NOMO-1 treated with DMSO at 0.1 percent for 48 hours (cell line): ENCODE data around the gene PCK2.

Experiments
- DNase-seq: peaks from one replicate; lab custom pipeline; 2025; ENCODE audit not compliant: unreplicated experiment; lab: John Stamatoyannopoulos, UW

Gene PCK2

GRCh38 chr14:24135834-24136683 is 41.9 kb downstream of the PCK2 start, which contains the start of gene PSME1:
TSS of gene PSME1 (plus strand) at chr14:24136194. CDS start at chr14:24136263, 69 bp downstream.
- DNase-seq = peak; percentile 87

DNA sequence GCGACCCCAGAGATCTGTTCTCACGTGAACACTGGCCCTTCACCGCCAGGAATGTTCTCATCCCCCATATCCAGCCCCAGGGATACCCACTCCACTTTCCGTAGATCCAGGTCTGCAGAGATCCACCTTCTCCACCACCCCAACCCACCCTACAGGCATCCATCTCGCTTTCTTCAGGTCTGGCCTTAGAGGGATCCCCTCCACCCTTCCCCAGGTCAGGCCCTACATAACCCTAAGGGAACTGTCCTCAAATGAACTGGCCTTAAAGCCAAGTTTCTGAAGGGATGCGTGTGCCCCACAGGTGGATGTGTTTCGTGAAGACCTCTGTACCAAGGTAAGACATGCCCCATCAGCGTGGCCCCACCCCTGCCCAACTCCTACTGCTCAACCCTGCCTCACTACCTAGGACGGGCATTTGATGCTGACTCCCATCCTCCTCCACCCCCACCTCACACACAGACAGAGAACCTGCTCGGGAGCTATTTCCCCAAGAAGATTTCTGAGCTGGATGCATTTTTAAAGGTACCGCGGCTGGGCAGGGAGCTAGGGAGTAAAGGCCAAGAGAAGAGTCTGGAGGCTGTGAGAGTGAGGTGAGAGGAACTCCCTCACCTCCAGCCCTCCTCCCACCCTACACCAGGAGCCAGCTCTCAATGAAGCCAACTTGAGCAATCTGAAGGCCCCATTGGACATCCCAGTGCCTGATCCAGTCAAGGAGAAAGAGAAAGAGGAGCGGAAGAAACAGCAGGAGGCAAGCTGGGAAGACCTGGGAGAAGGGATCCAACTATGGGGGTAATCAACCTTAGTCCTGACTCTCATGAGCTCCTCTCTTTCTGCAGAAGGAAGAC is 42.8 kb downstream of the PCK2 start:
- no peak for DNase-seq

DNA sequence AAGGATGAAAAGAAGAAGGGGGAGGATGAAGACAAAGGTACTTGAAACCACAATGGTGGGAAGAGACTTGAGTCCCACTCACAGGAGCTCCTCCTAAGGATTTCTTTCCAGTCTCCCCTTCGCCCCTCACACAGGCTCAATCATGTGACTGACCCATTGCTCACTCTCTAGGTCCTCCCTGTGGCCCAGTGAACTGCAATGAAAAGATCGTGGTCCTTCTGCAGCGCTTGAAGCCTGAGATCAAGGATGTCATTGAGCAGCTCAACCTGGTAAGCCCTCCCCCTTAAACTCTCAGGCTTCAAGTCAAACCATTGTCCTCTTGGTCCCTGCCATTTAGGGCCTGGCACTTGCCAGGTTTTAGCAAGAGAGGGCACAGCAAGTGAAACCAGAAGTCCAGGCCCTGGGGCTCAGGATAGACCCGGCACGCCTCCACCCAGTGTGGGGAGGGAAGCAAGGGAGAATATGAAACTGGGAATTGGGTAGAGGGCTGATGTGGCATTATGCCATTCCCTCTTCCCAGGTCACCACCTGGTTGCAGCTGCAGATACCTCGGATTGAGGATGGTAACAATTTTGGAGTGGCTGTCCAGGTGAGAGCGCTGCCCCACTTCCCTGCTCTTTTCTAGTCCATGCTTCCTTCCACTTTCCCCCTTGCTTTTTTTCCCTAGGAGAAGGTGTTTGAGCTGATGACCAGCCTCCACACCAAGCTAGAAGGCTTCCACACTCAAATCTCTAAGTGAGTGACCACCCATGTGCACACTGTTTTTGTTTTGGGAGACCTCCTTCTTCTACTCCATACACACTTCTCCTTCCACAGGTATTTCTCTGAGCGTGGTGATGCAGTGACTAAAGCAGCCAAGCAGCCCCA is 43.7 kb downstream of the PCK2 start:
- no peak for DNase-seq

- DNase-seq = no peak
These were observed 44.5 kb downstream of the PCK2 start for GRCh38 chr14:24138396-24139271.

GRCh38 chr14:24139272-24139934 is 45.3 kb downstream of the PCK2 start:
- DNase-seq = no peak

DNA sequence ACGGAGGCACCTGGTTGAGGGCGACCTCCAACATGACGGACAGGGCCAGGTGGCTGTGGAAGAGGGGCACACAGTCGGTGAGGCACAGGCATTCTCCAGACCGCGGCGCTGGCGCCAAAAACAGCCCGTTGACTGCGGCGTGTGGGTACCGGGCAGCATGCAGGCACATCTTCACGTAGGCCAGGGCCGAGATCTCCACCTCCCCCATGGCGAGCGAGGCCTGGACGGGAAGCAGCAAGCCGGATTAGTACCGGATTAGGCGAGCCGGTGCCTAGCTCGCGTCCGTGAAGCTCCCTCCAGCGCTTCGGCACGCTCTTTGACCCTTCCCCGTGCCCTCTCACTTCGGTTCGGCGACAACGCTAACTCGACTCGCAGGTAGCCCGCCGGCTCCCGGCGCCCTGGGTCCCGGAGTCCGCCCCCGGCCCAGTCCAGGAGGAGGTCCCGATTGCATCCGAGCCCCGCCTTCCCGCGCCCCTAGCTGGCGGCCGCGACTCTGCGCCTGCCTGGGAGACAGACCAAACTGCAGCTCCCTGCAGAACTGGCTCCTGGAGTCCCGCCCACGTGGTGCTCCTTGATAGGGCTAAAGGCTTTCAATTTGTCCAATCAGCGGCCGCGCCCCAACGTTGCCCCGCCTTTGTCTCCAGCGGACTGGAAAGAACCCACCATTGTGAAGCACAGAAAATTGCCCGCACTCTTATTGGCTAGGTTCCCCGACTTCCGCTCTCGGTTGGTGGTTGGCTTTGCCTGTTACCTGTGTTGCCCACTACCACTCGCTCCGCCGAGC is 47.2 kb downstream of the PCK2 start, which contains the start of gene EMC9:
Gene EMC9, minus strand, starts transcription at position 495 of the 784 bp plus-strand sequence. Its CDS starts 287 bp downstream, at position 208.
- peak; percentile 99 for DNase-seq

GRCh38 chr14:24143511-24143910 is 49.4 kb downstream of the PCK2 start:
- DNase-seq = no peak

GRCh38 chr14:24144451-24144850 is 50.3 kb downstream of the PCK2 start:
- no peak for DNase-seq

DNA sequence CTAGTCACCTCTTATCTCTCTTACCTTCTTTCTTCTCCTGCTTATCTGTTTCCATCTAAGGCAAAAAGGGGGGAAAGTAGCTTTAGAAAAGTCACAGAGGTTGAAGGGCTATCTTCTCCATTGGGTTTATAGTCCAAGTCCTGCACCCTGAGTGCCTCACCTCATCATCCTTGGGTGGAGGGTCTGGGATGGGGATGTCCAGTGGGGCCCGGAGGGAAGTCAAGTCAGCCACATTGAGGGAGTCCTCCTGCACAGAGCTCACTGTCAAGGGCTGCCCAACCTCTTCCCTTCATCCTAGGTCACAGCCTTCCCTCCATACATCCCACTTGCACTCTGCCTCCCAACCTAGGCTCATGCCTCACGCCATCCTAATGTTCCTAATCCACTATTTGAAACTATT is 51.1 kb downstream of the PCK2 start:
- DNase-seq = no peak

DNA sequence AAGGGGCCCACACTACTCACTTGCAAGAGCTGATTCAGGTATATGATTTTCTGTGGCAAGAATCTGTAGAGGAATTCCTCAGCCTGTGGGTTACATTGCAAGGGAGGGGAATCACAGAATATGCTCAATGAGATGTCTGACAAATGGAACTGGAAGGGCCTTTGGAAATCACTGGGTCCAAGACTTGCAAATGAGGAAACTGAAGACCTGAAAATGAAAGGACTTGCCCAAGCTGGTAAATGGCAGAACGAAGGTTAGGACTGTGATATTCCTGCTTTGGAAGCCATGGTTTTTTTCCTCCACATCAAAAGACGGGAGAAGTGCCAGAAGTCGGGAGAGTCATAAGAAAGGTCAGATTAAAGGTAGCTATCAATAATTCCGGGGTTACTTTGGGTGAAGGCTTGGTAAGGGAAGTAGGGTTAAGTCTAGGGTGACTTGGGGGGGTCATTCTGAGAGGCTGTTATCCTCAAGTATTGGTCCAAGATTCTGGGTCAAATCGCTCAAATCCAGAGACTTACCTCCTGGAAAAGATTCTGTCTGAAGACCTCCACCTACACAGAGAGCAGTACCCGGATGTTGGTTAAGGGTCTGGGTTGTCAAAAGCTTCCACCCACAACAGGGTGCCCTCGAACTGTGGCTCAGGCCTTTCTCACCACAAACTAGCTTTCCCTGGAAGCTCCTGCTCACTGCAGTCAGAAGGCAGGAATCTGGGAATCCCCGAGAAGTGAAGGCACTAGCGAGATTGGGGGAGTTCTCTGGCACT is 51.8 kb downstream of the PCK2 start:
- DNase-seq = peak; percentile 15

GRCh38 chr14:24146453-24146977 is 52.4 kb downstream of the PCK2 start, which contains the start of gene PSME2:
TSS of gene PSME2 (minus strand) at chr14:24146610. CDS start at chr14:24146581, 29 bp downstream.
- peak; percentile 97 for DNase-seq

DNA sequence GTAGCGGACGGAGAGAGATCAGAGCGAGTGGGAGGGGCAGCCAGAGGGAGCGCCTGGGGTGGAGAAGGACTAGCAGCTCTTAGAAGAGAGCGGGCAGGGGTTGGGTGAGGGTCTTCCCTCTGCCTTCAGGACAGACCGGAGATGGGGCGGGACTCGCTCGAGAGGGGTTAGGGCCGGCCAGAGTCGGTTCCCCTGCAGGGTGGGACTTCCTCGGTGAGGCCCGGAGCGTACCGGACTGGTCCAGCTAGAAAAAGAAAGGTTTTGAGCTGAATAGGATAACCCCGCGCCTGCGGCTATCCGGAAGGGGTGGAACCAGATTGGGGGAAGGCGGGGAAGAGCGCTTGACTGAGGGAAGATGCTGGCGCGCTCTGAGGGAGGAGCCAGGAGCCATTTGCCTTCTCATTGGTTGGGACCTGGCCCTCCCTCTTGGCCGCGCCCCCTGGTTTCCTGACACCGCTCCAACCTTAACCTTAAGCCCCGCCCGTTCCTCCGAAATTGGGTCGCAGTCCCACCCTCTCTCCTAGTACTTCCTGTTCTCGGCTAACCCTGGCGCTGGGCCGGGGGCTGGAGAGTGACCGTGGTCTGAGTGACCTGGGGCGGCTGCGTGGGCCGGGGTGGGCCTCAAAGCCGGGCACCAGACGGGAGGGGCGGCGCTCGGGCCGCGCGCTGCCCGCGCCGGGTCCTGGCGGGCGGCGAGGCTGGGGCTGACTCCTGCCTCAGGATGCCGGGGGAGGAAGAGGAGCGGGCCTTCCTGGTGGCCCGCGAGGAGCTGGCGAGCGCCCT is 53.1 kb downstream of the PCK2 start, which contains the start of gene RNF31:
Gene RNF31, plus strand, starts transcription at position 521 of the 783 bp plus-strand sequence. Its CDS starts 201 bp downstream, at position 722.
- DNase-seq = peak; percentile 100

- DNase-seq = no peak
These were observed 53.8 kb downstream of the PCK2 start for GRCh38 chr14:24147761-24148428.

- no peak for DNase-seq
These were observed 55.3 kb downstream of the PCK2 start for GRCh38 chr14:24149302-24149969.

- no peak for DNase-seq
These were observed 56.0 kb downstream of the PCK2 start for GRCh38 chr14:24150061-24150460.
